GM12878 (cell line): ENCODE data around the gene HIVEP3.

ENCODE experiments used
- ASH2L ChIP-seq: fragments of 300-600, 200-600 bp; sonication (generic); IDR thresholded peaks from 2 replicates; pipeline ENCODE4 v1.6.1; 2017; ENCODE audit warnings: low read depth, mild to moderate bottlenecking, borderline replicate concordance
- CTCF ChIP-seq, 3 experiments: IDR thresholded peaks in 2 of 3; conservative IDR thresholded peaks in 1 of 3; 2 replicates each; pipeline ENCODE4 v1.5.1; 2011; ENCODE audit warnings: low read depth in 3 of 3, low read length in 3 of 3, mild to moderate bottlenecking in 3 of 3, control low read depth in 2 of 3, moderate library complexity in 2 of 3, inconsistent platforms in 1 of 3, mixed read lengths in 1 of 3; ENCODE audit not compliant: control insufficient read depth in 2 of 3, insufficient read depth in 1 of 3; ENCODE audit errors: extremely low read depth in 1 of 3
- E2F4 ChIP-seq: IDR thresholded peaks from 2 replicates; pipeline ENCODE4 v1.6.1; 2012; ENCODE audit warnings: low read depth, low read length, improper control_type of control experiment
- NFXL1 ChIP-seq: fragments of 450-650 bp; IDR thresholded peaks from 2 replicates; pipeline ENCODE4 v1.6.1; 2017; ENCODE audit warnings: antibody characterized with exemption, mild to moderate bottlenecking, borderline replicate concordance
- POLR2AphosphoS5 ChIP-seq: IDR thresholded peaks from 2 replicates; pipeline ENCODE4 v1.6.1; 2011; ENCODE audit warnings: mild to moderate bottlenecking, low read length, inconsistent platforms
- TCF12 ChIP-seq: IDR thresholded peaks from 2 replicates; pipeline ENCODE4 v1.6.1; 2011; ENCODE audit warnings: low read depth, mild to moderate bottlenecking, low read length
- ZNF384 ChIP-seq: IDR thresholded peaks from 2 replicates; pipeline ENCODE4 v1.6.1; 2012; ENCODE audit warnings: low read depth, mild to moderate bottlenecking, low read length, improper control_type of control experiment, borderline replicate concordance

GRCh38 chr1:41507836-41508235 is 410.9 kb downstream of the HIVEP3 start:
- TF ChIP-seq ZNF384 = no peak
- TF ChIP-seq E2F4 = no peak
- no peak for TF ChIP-seq CTCF (IDR thresholded peaks at IDR 0.05 in 2 of 3, conservative IDR thresholded peaks at IDR 0.05 in 1 of 3; ENCODE audit: control insufficient read depth in 2 of 3, extremely low read depth in 1 of 3, insufficient read depth in 1 of 3, low read depth in 3 of 3, low read length in 3 of 3)
- no peak for TF ChIP-seq POLR2AphosphoS5
- TF ChIP-seq ASH2L = no peak
- TF ChIP-seq NFXL1 = no peak
- TF ChIP-seq TCF12 = no peak
